K562 (cell line): ENCODE data around the gene INPP5K. TPM values are rescaled to one million over a fixed set of nuclear protein-coding genes. Genes with fewer than 3 reads are reported as not detected.

Source experiments
- CTCF ChIP-seq, 3 experiments: IDR thresholded peaks in 2 of 3; conservative IDR thresholded peaks in 1 of 3; 2 replicates each; pipeline ENCODE4 v1.5.1; 2011 to 2012; ENCODE audit warnings: low read length in 3 of 3, mild to moderate bottlenecking in 3 of 3, control low read depth in 2 of 3, improper control_type of control experiment in 1 of 3, inconsistent platforms in 1 of 3, low read depth in 1 of 3, mixed read lengths in 1 of 3, moderate library complexity in 1 of 3; ENCODE audit not compliant: insufficient read depth in 2 of 3
- GATAD2B ChIP-seq: fragments of 450-650 bp; IDR thresholded peaks from 2 replicates; pipeline ENCODE4 v1.6.1; 2017; ENCODE audit warnings: mild to moderate bottlenecking, borderline replicate concordance
- RB1 ChIP-seq: fragments of 450-650 bp; IDR thresholded peaks from 2 replicates; pipeline ENCODE4 v1.6.1; 2017; ENCODE audit warnings: low read depth, mild to moderate bottlenecking
- SMAD4 ChIP-seq: fragments of 250-450 bp; sonication (Bioruptor Pico); conservative IDR thresholded peaks from 2 replicates; pipeline ENCODE4 v1.8.0; 2021; ENCODE audit warnings: inconsistent platforms, mild to moderate bottlenecking, moderate library complexity
- SRF ChIP-seq, 2 experiments: fragments of 250-450, 450-650 bp in 1 of 2; sonication (Bioruptor Pico) in 1 of 2; sonication (generic) in 1 of 2; formaldehyde crosslinking; IDR thresholded peaks; 2 replicates each; pipeline versions ENCODE4 v1.5.0 to v1.5.1; 2020 to 2022; ENCODE audit warnings: mild to moderate bottlenecking in 1 of 2, missing genetic modification reagents in 1 of 2
- TAF1 ChIP-seq: IDR thresholded peaks from 2 replicates; pipeline ENCODE4 v1.6.1; 2011; ENCODE audit warnings: mild to moderate bottlenecking, low read length, moderate library complexity; ENCODE audit not compliant: insufficient read depth, control insufficient read depth, severe bottlenecking; ENCODE audit errors: extremely low read depth
- polyA plus RNA-seq, 8 experiments: library from polyadenylated mRNA; depleted of rRNA in 4 of 8; stranded (reverse) in 5 of 8; unstranded in 3 of 8; fragments of >200 nt; fragmentation: Nextera tagmentation in 2 of 8; fragmentation: Illumina TruSeq in 1 of 8; extraction: Ambion mirVana in 2 of 8; extraction: Trizol in 1 of 8; gene quantifications; 2 replicates each; pipeline versions ENCODE4 v1.2.1 to v1.2.3, GENCODE V29; 2011 to 2014; ENCODE audit warnings: inconsistent platforms in 1 of 8, missing spikeins in 1 of 8
- total RNA-seq, 7 experiments: library from RNA; depleted of rRNA in 6 of 7; stranded (reverse); fragments of >200 nt in 6 of 7; fragmentation: Illumina TruSeq in 2 of 7; extraction: Trizol in 2 of 7; gene quantifications; 2 replicates each; pipeline versions ENCODE4 v1.2.1 to v1.2.3, GENCODE V29; 2011 to 2021; ENCODE audit warnings: low replicate concordance in 1 of 7
- TF ChIP-seq, protein P1 (sequence below): IDR thresholded peaks from 2 replicates; pipeline ENCODE4 v1.6.1; 2011; ENCODE audit warnings: borderline replicate concordance, low read depth, mild to moderate bottlenecking, moderate library complexity, low read length; ENCODE audit not compliant: insufficient read depth, poor library complexity, severe bottlenecking
- TF ChIP-seq, protein P2 (sequence below), 3 experiments: fragments of 200-800 bp in 1 of 3; sonication (Bioruptor generic) in 1 of 3; sonication (generic) in 1 of 3; formaldehyde crosslinking in 1 of 3; IDR thresholded peaks; 2 replicates each; pipeline versions ENCODE4 v1.6.1 to v1.8.0; 2016 to 2022; ENCODE audit warnings: mild to moderate bottlenecking in 2 of 3, missing compliant biosample characterization in 2 of 3, missing genetic modification characterization in 2 of 3, missing genetic modification reagents in 1 of 3

The INPP5K gene
- total and polyA plus RNA-seq, 9 of the 15 experiments (the other 6 are each of a cell fraction or from before 2014, with no cell fraction given), result 0.63 to 15.1 (median 10.1) TPM

GRCh38 chr17:1455797-1456599 lies 60.4 kb downstream of the INPP5K start, which contains the start of gene CRK (continued):
- peak in 1 of 3 experiments; percentile 18; a peak in 2 of 6 replicates for TF ChIP-seq CTCF (IDR thresholded peaks at IDR 0.05 in 2 of 3, conservative IDR thresholded peaks at IDR 0.05 in 1 of 3; ENCODE audit: insufficient read depth in 2 of 3, low read depth in 1 of 3, low read length in 3 of 3)
- TF ChIP-seq SRF (CRISPR knock-in tag; IDR thresholded peaks at IDR 0.05), result peak in 1 of 2 experiments; percentile 53; a peak in 1 of 4 replicates
- TF ChIP-seq TAF1, result peak; percentile 79
- TF ChIP-seq RB1, result peak; percentile 77; the same call in 1 of the 2 replicates
- TF ChIP-seq, protein P1, sequence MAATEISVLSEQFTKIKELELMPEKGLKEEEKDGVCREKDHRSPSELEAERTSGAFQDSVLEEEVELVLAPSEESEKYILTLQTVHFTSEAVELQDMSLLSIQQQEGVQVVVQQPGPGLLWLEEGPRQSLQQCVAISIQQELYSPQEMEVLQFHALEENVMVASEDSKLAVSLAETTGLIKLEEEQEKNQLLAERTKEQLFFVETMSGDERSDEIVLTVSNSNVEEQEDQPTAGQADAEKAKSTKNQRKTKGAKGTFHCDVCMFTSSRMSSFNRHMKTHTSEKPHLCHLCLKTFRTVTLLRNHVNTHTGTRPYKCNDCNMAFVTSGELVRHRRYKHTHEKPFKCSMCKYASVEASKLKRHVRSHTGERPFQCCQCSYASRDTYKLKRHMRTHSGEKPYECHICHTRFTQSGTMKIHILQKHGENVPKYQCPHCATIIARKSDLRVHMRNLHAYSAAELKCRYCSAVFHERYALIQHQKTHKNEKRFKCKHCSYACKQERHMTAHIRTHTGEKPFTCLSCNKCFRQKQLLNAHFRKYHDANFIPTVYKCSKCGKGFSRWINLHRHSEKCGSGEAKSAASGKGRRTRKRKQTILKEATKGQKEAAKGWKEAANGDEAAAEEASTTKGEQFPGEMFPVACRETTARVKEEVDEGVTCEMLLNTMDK, result peak; percentile 57
- TF ChIP-seq SMAD4 (CRISPR knock-in tag), result 0 out of 2 replicates have a peak, but pooled peaks have one; percentile 46
- TF ChIP-seq GATAD2B, result peak; percentile 70; the same call in 1 of the 2 replicates
- TF ChIP-seq, protein P2, sequence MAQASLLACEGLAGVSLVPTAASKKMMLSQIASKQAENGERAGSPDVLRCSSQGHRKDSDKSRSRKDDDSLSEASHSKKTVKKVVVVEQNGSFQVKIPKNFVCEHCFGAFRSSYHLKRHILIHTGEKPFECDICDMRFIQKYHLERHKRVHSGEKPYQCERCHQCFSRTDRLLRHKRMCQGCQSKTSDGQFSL (CRISPR knock-in tag; IDR thresholded peaks at IDR 0.05), result peak; percentile 67; the same call in 1 of the 2 replicates
- TF ChIP-seq, protein P2 (tag; IDR thresholded peaks at IDR 0.05), result peak in 1 of 2 experiments; percentile 88; a peak in 2 of 4 replicates
